HEK293 (cell line): Measurements from ENCODE around the gene TTC12.

ENCODE experiments used
- HOXA7 ChIP-seq: sonication (generic); formaldehyde crosslinking; IDR thresholded peaks from 2 replicates; pipeline ENCODE4 v1.8.1; 2022; ENCODE audit warnings: missing genetic modification reagents, borderline replicate concordance
- MEIS1 ChIP-seq: sonication (generic); formaldehyde crosslinking; IDR thresholded peaks from 2 replicates; pipeline ENCODE4 v1.8.1; 2022; ENCODE audit warnings: missing genetic modification reagents, mild to moderate bottlenecking, borderline replicate concordance
- ZFP41 ChIP-seq: fragments of 450-650 bp; formaldehyde crosslinking; IDR thresholded peaks from 2 replicates; pipeline ENCODE4 v1.5.1; 2016; ENCODE audit warnings: missing biosample characterization, missing genetic modification characterization, borderline replicate concordance
- ZNF335 ChIP-seq: fragments of 450-650 bp; formaldehyde crosslinking; conservative IDR thresholded peaks from 2 replicates; pipeline ENCODE4 v1.5.1; 2016; ENCODE audit warnings: missing biosample characterization, missing genetic modification characterization
- ZNF658 ChIP-seq: fragments of 450-650 bp; formaldehyde crosslinking; IDR thresholded peaks from 2 replicates; pipeline ENCODE4; 2016; ENCODE audit warnings: missing biosample characterization, missing genetic modification characterization
- ZNF701 ChIP-seq: fragments of 450-650 bp; formaldehyde crosslinking; IDR thresholded peaks from 2 replicates; pipeline ENCODE4 v1.5.1; 2016; ENCODE audit warnings: missing biosample characterization, missing genetic modification characterization
- TF ChIP-seq, protein P1 (sequence below): fragments of 450-650 bp; formaldehyde crosslinking; IDR thresholded peaks from 2 replicates; pipeline ENCODE4 v1.5.1; 2016; ENCODE audit warnings: missing biosample characterization, missing genetic modification characterization
- TF ChIP-seq, protein P2 (sequence below): fragments of 450-650 bp; formaldehyde crosslinking; IDR thresholded peaks from 2 replicates; pipeline ENCODE4 v1.5.1; 2016; ENCODE audit warnings: missing biosample characterization, missing genetic modification characterization
- TF ChIP-seq, protein P3 (sequence below): fragments of 450-650 bp; formaldehyde crosslinking; optimal IDR thresholded peaks from 2 replicates; pipeline ENCODE3; 2016; ENCODE audit warnings: missing biosample characterization, mild to moderate bottlenecking, missing genetic modification characterization
- TF ChIP-seq, protein P4 (sequence below): fragments of 450-650 bp; formaldehyde crosslinking; IDR thresholded peaks from 2 replicates; pipeline ENCODE4 v1.5.1; 2016; ENCODE audit warnings: missing biosample characterization, missing genetic modification characterization

DNA sequence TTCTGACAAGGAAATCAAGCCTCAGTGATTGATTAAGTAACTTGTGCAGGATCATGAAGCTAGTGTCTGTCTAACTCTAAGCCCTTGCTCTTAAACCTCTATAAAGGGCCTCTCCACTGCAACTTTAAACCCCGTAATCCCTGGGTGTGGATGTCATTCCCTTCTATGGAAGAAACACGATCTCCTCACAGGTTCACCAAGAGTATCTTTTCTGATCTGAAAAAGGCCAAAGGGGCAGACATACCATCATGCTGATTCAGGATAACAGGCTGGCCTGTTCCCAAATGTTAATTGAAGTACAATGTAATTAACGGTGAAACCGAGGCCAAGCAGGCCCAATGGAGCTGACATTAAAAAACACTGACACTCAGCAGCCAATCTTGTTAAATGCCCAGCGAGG is 17.1 kb downstream of the TTC12 start:
- TF ChIP-seq MEIS1 = no peak
- TF ChIP-seq, protein P1, sequence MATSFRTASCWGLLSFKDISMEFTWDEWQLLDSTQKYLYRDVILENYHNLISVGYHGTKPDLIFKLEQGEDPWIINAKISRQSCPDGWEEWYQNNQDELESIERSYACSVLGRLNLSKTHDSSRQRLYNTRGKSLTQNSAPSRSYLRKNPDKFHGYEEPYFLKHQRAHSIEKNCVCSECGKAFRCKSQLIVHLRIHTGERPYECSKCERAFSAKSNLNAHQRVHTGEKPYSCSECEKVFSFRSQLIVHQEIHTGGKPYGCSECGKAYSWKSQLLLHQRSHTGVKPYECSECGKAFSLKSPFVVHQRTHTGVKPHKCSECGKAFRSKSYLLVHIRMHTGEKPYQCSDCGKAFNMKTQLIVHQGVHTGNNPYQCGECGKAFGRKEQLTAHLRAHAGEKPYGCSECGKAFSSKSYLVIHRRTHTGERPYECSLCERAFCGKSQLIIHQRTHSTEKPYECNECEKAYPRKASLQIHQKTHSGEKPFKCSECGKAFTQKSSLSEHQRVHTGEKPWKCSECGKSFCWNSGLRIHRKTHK (tag by site-specific recombination) = no peak
- TF ChIP-seq, protein P2, sequence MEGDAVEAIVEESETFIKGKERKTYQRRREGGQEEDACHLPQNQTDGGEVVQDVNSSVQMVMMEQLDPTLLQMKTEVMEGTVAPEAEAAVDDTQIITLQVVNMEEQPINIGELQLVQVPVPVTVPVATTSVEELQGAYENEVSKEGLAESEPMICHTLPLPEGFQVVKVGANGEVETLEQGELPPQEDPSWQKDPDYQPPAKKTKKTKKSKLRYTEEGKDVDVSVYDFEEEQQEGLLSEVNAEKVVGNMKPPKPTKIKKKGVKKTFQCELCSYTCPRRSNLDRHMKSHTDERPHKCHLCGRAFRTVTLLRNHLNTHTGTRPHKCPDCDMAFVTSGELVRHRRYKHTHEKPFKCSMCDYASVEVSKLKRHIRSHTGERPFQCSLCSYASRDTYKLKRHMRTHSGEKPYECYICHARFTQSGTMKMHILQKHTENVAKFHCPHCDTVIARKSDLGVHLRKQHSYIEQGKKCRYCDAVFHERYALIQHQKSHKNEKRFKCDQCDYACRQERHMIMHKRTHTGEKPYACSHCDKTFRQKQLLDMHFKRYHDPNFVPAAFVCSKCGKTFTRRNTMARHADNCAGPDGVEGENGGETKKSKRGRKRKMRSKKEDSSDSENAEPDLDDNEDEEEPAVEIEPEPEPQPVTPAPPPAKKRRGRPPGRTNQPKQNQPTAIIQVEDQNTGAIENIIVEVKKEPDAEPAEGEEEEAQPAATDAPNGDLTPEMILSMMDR = no peak
- TF ChIP-seq, protein P3, sequence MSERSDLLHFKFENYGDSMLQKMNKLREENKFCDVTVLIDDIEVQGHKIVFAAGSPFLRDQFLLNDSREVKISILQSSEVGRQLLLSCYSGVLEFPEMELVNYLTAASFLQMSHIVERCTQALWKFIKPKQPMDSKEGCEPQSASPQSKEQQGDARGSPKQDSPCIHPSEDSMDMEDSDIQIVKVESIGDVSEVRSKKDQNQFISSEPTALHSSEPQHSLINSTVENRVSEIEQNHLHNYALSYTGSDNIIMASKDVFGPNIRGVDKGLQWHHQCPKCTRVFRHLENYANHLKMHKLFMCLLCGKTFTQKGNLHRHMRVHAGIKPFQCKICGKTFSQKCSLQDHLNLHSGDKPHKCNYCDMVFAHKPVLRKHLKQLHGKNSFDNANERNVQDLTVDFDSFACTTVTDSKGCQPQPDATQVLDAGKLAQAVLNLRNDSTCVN (tag by site-specific recombination) = no peak
- TF ChIP-seq ZNF658 (tag by site-specific recombination) = no peak
- no peak for TF ChIP-seq ZNF701 (tag by site-specific recombination)
- TF ChIP-seq ZNF335 = no peak
- no peak for TF ChIP-seq HOXA7 (CRISPR knock-in tag)
- TF ChIP-seq, protein P4, sequence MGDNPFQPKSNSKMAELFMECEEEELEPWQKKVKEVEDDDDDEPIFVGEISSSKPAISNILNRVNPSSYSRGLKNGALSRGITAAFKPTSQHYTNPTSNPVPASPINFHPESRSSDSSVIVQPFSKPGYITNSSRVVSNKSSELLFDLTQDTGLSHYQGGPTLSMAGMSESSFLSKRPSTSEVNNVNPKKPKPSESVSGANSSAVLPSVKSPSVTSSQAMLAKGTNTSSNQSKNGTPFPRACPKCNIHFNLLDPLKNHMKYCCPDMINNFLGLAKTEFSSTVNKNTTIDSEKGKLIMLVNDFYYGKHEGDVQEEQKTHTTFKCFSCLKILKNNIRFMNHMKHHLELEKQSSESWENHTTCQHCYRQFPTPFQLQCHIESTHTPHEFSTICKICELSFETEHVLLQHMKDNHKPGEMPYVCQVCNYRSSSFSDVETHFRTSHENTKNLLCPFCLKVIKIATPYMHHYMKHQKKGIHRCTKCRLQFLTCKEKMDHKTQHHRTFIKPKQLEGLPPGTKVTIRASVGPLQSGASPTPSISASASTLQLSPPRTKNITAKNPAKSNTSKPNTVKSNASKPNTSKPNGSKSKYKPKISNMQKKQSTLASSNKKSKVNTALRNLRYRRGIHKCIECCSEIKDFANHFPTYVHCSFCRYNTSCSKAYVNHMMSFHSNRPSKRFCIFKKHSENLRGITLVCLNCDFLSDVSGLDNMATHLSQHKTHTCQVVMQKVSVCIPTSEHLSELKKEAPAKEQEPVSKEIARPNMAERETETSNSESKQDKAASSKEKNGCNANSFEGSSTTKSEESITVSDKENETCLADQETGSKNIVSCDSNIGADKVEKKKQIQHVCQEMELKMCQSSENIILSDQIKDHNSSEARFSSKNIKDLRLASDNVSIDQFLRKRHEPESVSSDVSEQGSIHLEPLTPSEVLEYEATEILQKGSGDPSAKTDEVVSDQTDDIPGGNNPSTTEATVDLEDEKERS (tag by site-specific recombination) = no peak
- TF ChIP-seq ZFP41 (tag by site-specific recombination) = no peak
